HepG2 (cell line): Measurements from ENCODE around the gene ACOT9. TPM values are rescaled to one million over a fixed set of nuclear protein-coding genes. Genes with fewer than 3 reads are reported as not detected.

Experiments used
- DPF2 ChIP-seq: sonication (generic); formaldehyde crosslinking; IDR thresholded peaks from 2 replicates; pipeline ENCODE4 v1.4.0; 2020; ENCODE audit warnings: mild to moderate bottlenecking, low read depth, missing genetic modification reagents, borderline replicate concordance
- FLYWCH1 ChIP-seq: sonication (generic); formaldehyde crosslinking; IDR thresholded peaks from 2 replicates; pipeline ENCODE4 v1.8.1; 2023; ENCODE audit warnings: mild to moderate bottlenecking, missing genetic modification reagents
- FOXK1 ChIP-seq: sonication (generic); formaldehyde crosslinking; IDR thresholded peaks from 2 replicates; pipeline ENCODE4 v1.4.0; 2020; ENCODE audit warnings: low read depth, missing genetic modification reagents, borderline replicate concordance
- HNRNPL ChIP-seq: fragments of 200-400 bp; formaldehyde crosslinking; IDR thresholded peaks from 2 replicates; pipeline ENCODE4 v1.6.1; 2017; ENCODE audit warnings: mild to moderate bottlenecking, low read depth, low read length
- KLF12 ChIP-seq: sonication (generic); formaldehyde crosslinking; IDR thresholded peaks from 2 replicates; pipeline ENCODE4 v1.4.0; 2020; ENCODE audit warnings: missing genetic modification reagents, borderline replicate concordance
- KMT2B ChIP-seq: IDR thresholded peaks from 2 replicates; pipeline ENCODE4 v1.6.1; 2016; ENCODE audit warnings: missing genetic modification reagents, missing compliant biosample characterization
- MBD4 ChIP-seq: IDR thresholded peaks from 2 replicates; pipeline ENCODE4 v1.6.1; 2012; ENCODE audit warnings: low read length, inconsistent platforms, borderline replicate concordance
- MTA1 ChIP-seq: sonication (generic); formaldehyde crosslinking; IDR thresholded peaks from 2 replicates; pipeline ENCODE4 v1.4.0; 2020; ENCODE audit warnings: missing genetic modification reagents, mild to moderate bottlenecking, borderline replicate concordance
- NONO ChIP-seq, 2 experiments: fragments of 450-650 bp in 1 of 2; sonication (generic) in 1 of 2; formaldehyde crosslinking in 1 of 2; IDR thresholded peaks in 1 of 2; conservative IDR thresholded peaks in 1 of 2; 2 replicates each; pipeline versions ENCODE4 v1.6.1 to v1.8.0; 2017 to 2022; ENCODE audit warnings: mild to moderate bottlenecking in 1 of 2, missing genetic modification reagents in 1 of 2, moderate library complexity in 1 of 2
- NPAS2 ChIP-seq: sonication (generic); formaldehyde crosslinking; IDR thresholded peaks from 2 replicates; pipeline ENCODE4 v1.8.0; 2022; ENCODE audit warnings: mild to moderate bottlenecking, missing genetic modification reagents, borderline replicate concordance
- PHB2 ChIP-seq: fragments of 450-650 bp; IDR thresholded peaks from 2 replicates; pipeline ENCODE4 v1.6.1; 2018; ENCODE audit not compliant: partially characterized antibody
- PREB ChIP-seq: sonication (generic); formaldehyde crosslinking; IDR thresholded peaks from 2 replicates; pipeline ENCODE4 v1.4.0; 2020; ENCODE audit warnings: missing genetic modification reagents
- RFXANK ChIP-seq: IDR thresholded peaks from 2 replicates; pipeline ENCODE4 v1.6.1; 2016
- TBL1XR1 ChIP-seq: fragments of 150-350 bp; IDR thresholded peaks from 2 replicates; pipeline ENCODE4 v1.6.1; 2014; ENCODE audit warnings: borderline replicate concordance, low read length; ENCODE audit not compliant: partially characterized antibody
- TFAP4 ChIP-seq: sonication (generic); IDR thresholded peaks from 2 replicates; pipeline ENCODE4 v1.6.1; 2016; ENCODE audit warnings: low read depth, borderline replicate concordance
- TGIF2 ChIP-seq: IDR thresholded peaks from 2 replicates; pipeline ENCODE4 v1.6.1; 2016; ENCODE audit warnings: control low read depth, missing compliant biosample characterization
- THYN1 ChIP-seq: sonication (generic); formaldehyde crosslinking; IDR thresholded peaks from 2 replicates; pipeline ENCODE4 v1.8.1; 2023; ENCODE audit warnings: low read depth, mild to moderate bottlenecking, moderate library complexity, missing genetic modification reagents, borderline replicate concordance
- ZNF160 ChIP-seq: sonication (generic); formaldehyde crosslinking; IDR thresholded peaks from 2 replicates; pipeline ENCODE4 v1.8.0; 2022; ENCODE audit warnings: mild to moderate bottlenecking, inconsistent platforms, missing genetic modification reagents
- ZNF317 ChIP-seq: sonication (generic); formaldehyde crosslinking; IDR thresholded peaks from 2 replicates; pipeline ENCODE4 v1.5.0; 2020; ENCODE audit warnings: mild to moderate bottlenecking, missing genetic modification reagents
- ZNF549 ChIP-seq: sonication (generic); formaldehyde crosslinking; IDR thresholded peaks from 2 replicates; pipeline ENCODE4 v1.5.0; 2020; ENCODE audit warnings: missing genetic modification reagents
- ZNF720 ChIP-seq: sonication (generic); formaldehyde crosslinking; IDR thresholded peaks from 2 replicates; pipeline ENCODE4 v1.4.0; 2020; ENCODE audit warnings: missing genetic modification reagents
- polyA plus RNA-seq, 8 experiments: library from polyadenylated mRNA; depleted of rRNA in 3 of 8; stranded (reverse) in 7 of 8; unstranded in 1 of 8; fragments of >200 nt; fragmentation: Illumina TruSeq in 4 of 8; extraction: Trizol in 4 of 8; gene quantifications; 2 replicates each; pipeline versions ENCODE4 v1.2.1 to v1.2.3, GENCODE V29; 2011 to 2016; ENCODE audit warnings: low read depth in 4 of 8, missing spikeins in 1 of 8, mixed read lengths in 1 of 8; ENCODE audit not compliant: insufficient read depth in 1 of 8
- total RNA-seq, 5 experiments: library from RNA; depleted of rRNA; stranded (reverse); fragments of >200 nt; fragmentation: Illumina TruSeq; extraction: Trizol; gene quantifications; 2 replicates each; pipeline ENCODE4 v1.2.3, GENCODE V29; 2016; ENCODE audit warnings: low read depth in 1 of 5
- TF ChIP-seq, protein P1 (sequence below): sonication (generic); formaldehyde crosslinking; conservative IDR thresholded peaks from 2 replicates; pipeline ENCODE4 v1.4.0; 2020; ENCODE audit warnings: missing genetic modification reagents
- TF ChIP-seq, protein P2 (sequence below): sonication (generic); formaldehyde crosslinking; IDR thresholded peaks from 2 replicates; pipeline ENCODE4 v1.4.0; 2020; ENCODE audit warnings: missing genetic modification reagents

ACOT9 gene
- total and polyA plus RNA-seq, 2 of the 13 experiments (the other 11 are each of a cell fraction or from before 2014, with no cell fraction given), result 33.3 to 36.9 TPM

DNA sequence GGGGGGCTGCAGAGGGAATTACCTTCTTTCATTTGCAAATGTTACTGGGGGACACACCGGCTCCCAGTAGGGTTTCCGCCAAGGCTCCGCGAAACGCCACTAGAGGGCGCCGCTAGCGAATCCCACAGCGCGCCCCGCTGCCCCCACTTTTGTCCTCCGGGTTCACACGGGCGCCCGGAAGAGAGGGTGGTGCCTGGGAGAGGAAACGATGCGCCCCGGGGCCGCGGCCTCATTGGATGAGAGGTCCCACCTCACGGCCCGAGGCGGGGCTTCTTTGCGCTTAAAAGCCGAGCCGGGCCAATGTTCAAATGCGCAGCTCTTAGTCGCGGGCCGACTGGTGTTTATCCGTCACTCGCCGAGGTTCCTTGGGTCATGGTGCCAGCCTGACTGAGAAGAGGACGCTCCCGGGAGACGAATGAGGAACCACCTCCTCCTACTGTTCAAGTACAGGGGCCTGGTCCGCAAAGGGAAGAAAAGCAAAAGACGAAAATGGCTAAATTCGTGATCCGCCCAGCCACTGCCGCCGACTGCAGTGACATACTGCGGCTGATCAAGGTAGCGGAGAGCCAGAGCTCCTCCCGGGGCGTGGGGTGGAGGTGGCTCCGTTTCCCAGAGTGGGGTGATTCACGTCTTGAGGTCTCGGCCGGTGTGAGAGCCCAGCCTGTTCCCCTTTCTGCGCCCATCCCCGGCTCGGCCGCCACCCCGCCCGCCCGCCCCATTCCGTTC is 40.0 kb upstream of the ACOT9 start, which contains the start of gene SAT1 (continued):
- TF ChIP-seq ZNF549 (CRISPR knock-in tag) (no peak), HNRNPL (peak; percentile 72; the same call in 1 of the 2 replicates), ZNF160 (no peak), FOXK1 (CRISPR knock-in tag) (no peak), KLF12 (CRISPR knock-in tag) (no peak), KMT2B (no peak), PHB2 (no peak), DPF2 (CRISPR knock-in tag) (no peak), TBL1XR1 (peak; percentile 56), NPAS2 (CRISPR knock-in tag) (no peak), THYN1 (CRISPR knock-in tag) (no peak), ZNF317 (CRISPR knock-in tag) (no peak), TFAP4 (no peak), ZNF720 (CRISPR knock-in tag) (no peak), RFXANK (CRISPR knock-in tag) (peak; percentile 27; the same call in 1 of the 2 replicates), MBD4 (no peak), PREB (CRISPR knock-in tag) (no peak), TGIF2 (CRISPR knock-in tag) (0 out of 2 replicates have a peak, but pooled peaks have one; percentile 9), NONO (IDR thresholded peaks at IDR 0.05) (no peak), NONO (CRISPR knock-in tag; conservative IDR thresholded peaks at IDR 0.05) (peak; percentile 47), MTA1 (CRISPR knock-in tag) (peak; percentile 22; the same call in 1 of the 2 replicates), FLYWCH1 (CRISPR knock-in tag) (no peak)
- TF ChIP-seq, protein P1, sequence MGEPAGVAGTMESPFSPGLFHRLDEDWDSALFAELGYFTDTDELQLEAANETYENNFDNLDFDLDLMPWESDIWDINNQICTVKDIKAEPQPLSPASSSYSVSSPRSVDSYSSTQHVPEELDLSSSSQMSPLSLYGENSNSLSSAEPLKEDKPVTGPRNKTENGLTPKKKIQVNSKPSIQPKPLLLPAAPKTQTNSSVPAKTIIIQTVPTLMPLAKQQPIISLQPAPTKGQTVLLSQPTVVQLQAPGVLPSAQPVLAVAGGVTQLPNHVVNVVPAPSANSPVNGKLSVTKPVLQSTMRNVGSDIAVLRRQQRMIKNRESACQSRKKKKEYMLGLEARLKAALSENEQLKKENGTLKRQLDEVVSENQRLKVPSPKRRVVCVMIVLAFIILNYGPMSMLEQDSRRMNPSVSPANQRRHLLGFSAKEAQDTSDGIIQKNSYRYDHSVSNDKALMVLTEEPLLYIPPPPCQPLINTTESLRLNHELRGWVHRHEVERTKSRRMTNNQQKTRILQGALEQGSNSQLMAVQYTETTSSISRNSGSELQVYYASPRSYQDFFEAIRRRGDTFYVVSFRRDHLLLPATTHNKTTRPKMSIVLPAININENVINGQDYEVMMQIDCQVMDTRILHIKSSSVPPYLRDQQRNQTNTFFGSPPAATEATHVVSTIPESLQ, result no peak
- TF ChIP-seq, protein P2, sequence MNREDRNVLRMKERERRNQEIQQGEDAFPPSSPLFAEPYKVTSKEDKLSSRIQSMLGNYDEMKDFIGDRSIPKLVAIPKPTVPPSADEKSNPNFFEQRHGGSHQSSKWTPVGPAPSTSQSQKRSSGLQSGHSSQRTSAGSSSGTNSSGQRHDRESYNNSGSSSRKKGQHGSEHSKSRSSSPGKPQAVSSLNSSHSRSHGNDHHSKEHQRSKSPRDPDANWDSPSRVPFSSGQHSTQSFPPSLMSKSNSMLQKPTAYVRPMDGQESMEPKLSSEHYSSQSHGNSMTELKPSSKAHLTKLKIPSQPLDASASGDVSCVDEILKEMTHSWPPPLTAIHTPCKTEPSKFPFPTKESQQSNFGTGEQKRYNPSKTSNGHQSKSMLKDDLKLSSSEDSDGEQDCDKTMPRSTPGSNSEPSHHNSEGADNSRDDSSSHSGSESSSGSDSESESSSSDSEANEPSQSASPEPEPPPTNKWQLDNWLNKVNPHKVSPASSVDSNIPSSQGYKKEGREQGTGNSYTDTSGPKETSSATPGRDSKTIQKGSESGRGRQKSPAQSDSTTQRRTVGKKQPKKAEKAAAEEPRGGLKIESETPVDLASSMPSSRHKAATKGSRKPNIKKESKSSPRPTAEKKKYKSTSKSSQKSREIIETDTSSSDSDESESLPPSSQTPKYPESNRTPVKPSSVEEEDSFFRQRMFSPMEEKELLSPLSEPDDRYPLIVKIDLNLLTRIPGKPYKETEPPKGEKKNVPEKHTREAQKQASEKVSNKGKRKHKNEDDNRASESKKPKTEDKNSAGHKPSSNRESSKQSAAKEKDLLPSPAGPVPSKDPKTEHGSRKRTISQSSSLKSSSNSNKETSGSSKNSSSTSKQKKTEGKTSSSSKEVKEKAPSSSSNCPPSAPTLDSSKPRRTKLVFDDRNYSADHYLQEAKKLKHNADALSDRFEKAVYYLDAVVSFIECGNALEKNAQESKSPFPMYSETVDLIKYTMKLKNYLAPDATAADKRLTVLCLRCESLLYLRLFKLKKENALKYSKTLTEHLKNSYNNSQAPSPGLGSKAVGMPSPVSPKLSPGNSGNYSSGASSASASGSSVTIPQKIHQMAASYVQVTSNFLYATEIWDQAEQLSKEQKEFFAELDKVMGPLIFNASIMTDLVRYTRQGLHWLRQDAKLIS (CRISPR knock-in tag), result peak; percentile 98
